AG09319 (cell line): Measurements from ENCODE around the gene C3orf22.
"Not testable (repeated sequence)": the region's sequence is repeated elsewhere in the genome, so short reads cannot be mapped to it uniquely, and the experiment has no call there.

Source experiments
- DNase-seq: peaks from one replicate; pipeline ENCODE4 v3.0.0-alpha.2; 2010; ENCODE audit warnings: low read depth; ENCODE audit errors: extremely low read depth
- CTCF ChIP-seq: IDR thresholded peaks from 2 replicates; pipeline ENCODE4 v1.5.1; 2011; ENCODE audit warnings: low read depth, mild to moderate bottlenecking, inconsistent platforms, low read length, moderate library complexity

C3orf22 gene

GRCh38 chr3:126537730-126538281, 20.9 kb downstream of the C3orf22 start:
- TF ChIP-seq CTCF, result no peak

GRCh38 chr3:126537116-126537729, 21.5 kb downstream of the C3orf22 start:
- TF ChIP-seq CTCF, result no peak
- no peak for DNase-seq

More at GRCh38 chr3:126537730-126538281, 20.9 kb downstream of the C3orf22 start:
- DNase-seq, result no peak

DNA sequence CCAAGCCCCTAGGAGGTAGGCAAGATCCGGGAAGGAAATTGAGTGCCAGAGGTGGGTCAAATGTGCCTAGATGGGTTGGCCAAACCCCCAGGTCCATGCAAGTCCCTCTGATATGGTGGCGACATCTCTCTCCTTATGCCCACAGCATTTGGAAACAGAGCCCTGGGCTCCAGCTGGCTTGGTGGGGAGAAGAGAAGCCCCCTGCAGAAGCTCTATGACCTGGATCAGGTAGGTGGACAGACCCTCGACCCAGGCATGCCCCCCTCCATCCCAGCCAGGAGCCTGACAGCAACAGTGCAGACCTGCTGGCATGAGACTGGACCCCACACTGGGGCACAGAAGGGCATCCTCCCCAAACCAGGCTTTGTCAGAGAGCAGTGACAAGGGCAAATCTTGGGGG, 22.6 kb downstream of the C3orf22 start:
- no peak for DNase-seq
- no peak for TF ChIP-seq CTCF

GRCh38 chr3:126535636-126536035, 23.1 kb downstream of the C3orf22 start:
- no peak for TF ChIP-seq CTCF
- no peak for DNase-seq

DNA sequence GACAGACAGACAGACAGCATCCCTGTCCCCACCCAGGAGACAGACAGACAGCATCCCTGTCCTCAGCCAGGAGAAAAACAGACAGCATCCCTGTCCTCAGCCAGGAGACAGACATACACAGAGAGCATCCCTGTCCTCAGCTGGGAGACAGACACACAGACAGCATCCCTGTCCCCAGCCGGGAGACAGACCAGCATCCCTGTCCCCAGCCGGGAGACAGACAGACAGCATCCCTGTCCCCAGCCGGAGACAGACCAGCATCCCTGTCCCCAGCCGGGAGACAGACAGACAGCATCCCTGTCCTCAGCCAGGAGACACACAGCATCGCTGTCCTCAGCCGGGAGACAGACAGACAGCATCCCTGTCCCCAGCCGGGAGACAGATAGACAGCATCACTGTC, 24.0 kb downstream of the C3orf22 start:
- DNase-seq, result not testable (repeated sequence)

DNA sequence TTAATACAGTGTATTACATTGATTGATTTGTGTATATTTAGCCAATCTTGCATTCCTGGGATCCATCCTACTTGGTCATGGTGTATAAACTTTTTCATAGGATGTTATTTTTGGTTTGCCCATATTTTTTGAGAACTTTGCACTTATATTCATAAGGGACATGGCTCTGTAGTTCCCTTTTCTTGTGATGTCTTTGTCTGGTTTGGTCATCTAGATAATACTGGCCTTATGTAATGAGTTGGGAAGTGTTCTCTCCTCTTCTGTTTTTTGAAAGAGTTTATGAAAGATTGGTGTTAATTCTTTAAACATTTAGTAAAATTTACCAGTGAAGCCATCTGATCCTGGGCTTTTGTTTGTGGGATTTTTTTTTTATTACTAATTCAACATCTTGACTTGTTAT, 25.2 kb downstream of the C3orf22 start:
- no peak for TF ChIP-seq CTCF
- no peak for DNase-seq

DNA sequence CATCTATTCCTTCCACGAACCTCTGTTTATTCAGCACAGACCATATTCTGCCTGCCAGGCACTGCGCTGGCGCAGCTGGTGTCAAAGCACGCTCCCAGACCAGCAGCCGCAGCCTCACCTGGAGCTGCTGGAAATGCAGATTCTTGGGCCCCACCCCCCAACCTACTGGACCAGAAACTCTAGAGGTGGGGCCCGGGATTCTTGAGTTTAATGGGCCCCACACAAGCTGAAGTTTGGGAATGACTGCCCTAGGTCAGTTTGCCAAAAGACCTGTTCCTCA, 27.7 kb downstream of the C3orf22 start:
- TF ChIP-seq CTCF, result no peak
- no peak for DNase-seq
